Right renal pelvis (tissue), 4 donors: ENCODE results near the gene DAW1. TPM values are rescaled to one million over a fixed set of nuclear protein-coding genes. Genes with fewer than 3 reads are reported as not detected.
"Not testable (repeated sequence)": the region's sequence is repeated elsewhere in the genome, so short reads cannot be mapped to it uniquely, and the experiment has no call there.

Experiments used
- DNase-seq, 4 donors: peaks; one replicate each; pipeline ENCODE4 v3.0.0-alpha.2; 2013; ENCODE audit warnings: low read depth in 4 of 4, low spot score in 3 of 4, missing footprints in 1 of 4
- polyA plus RNA-seq, 4 donors: library from polyadenylated mRNA; unstranded; fragments of 120-200 nt; gene quantifications; one replicate each; pipeline ENCODE4 v1.2.1, GENCODE V29; 2013; ENCODE audit not compliant: insufficient read length in 4 of 4

DAW1 gene, protein sequence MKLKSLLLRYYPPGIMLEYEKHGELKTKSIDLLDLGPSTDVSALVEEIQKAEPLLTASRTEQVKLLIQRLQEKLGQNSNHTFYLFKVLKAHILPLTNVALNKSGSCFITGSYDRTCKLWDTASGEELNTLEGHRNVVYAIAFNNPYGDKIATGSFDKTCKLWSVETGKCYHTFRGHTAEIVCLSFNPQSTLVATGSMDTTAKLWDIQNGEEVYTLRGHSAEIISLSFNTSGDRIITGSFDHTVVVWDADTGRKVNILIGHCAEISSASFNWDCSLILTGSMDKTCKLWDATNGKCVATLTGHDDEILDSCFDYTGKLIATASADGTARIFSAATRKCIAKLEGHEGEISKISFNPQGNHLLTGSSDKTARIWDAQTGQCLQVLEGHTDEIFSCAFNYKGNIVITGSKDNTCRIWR
- polyA plus RNA-seq = under 1 TPM; 0.50 to 0.67 (median 0.60) TPM

DNA sequence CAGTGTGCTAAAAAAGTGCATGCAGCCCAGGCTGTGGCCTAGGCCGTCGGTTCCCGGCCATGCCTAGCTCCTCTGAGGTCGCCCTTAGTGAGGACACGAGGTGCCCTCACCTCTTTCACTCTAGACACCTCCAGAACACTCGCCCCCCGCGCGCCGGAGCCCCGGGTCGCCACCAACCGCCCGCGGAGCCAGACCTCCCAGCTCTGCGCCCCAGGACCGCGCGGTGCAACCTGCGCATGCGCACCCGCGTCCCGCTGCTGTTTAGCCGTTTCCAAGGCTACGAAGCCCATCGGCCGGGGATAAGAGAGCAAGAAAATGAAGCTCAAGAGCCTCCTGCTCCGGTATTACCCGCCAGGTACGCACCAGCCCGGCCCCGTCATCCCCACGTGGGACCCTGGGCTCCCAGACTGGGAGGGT, at the start of gene DAW1:
TSS of gene DAW1 (plus strand) at position 257 of the 417 bp plus-strand sequence. CDS start at position 316, 59 bp downstream.
- DNase-seq = peak in 3 of 4 donors; percentile 38 to 57 (median 53)

DNA sequence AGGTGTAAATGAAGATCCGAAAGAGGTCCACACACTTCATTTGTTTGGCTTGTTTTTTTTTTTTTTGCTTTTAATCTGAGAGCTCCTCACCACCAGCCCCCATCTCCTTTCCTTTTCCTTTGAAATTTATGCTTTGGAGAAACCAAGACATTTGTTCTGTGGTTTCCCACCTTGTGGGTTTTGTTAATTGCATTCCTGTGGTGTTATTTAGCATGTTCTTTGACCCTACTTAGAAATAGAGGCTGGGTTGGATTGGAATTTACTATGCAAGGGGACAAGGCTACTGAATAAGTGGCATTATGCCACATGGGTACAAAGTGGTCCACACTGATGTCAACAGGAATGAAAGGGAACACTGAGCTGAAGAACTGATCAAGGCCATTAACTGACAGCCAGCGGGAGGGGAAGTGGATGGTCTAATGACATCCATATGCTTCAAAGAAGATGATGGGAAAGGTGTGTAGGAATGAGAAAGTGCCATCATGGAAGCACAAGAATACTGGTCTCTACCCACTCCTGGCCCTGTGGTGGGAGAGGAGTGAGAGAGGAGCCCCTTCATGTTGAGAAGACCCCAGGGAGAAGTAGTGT, 48.9 kb upstream of the DAW1 start:
- DNase-seq = no peak

DNA sequence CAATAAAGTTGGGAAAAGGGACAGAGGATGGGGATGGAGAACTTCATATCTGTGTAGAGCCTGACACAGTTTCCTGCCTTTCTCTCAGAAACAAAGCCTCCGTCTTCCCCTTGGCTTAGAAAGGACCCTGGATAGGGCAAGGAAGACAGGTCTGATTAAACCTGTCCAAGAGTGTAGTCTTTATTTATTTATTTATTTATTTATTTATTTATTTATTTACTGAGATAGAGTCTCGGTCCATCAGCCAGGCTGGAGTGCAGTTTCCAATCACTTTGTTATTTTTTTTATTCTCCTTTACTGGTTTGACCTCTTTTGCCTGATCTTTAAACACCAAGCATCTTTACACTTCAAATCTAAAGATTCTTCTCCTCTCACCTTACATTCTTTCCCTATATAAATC, 47.5 kb upstream of the DAW1 start:
- DNase-seq = no peak

DNA sequence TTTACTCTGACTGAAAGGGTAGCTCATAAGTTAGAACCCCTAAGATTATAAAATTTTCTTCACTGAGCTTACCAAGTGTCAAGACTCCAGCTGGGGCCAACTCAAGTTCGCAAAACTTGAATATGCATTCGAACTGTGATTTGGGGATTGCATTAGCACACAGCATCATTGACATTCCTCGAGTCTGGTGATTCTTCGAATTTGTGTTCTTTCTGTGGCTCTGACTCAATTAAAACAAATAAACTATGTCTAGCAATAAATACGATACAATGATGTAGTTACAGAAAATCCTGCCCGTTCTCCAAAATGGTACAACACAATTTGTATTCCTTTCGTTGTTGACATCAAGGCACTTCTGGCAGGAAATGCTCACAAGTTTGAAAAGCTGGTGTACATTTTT, 46.7 kb upstream of the DAW1 start:
- DNase-seq = no peak

DNA sequence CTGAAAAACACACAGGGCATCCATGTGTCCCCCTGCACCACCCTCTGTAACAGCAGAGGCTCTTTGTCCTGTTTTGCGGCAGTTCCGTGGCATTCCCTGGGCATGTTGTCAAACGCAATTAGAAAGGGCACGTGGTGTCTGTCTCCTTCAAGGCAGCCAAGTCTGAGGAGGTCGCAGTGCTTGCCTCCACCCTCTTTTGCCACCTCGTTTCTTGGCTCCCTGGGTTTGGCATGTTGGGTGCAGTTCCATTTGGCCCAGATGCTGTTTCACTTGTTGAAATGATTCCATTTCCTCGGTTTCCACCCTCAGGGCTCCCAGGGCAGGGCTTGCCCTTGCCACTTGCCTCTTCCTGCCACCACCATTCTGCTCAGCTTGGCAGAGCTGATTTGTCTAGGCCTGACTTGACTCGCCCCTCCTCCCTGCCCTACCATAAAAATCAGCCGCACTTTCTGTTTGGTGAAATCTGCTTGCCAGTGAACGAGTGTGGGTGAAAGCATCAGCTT, 45.4 kb upstream of the DAW1 start:
- DNase-seq = no peak

DNA sequence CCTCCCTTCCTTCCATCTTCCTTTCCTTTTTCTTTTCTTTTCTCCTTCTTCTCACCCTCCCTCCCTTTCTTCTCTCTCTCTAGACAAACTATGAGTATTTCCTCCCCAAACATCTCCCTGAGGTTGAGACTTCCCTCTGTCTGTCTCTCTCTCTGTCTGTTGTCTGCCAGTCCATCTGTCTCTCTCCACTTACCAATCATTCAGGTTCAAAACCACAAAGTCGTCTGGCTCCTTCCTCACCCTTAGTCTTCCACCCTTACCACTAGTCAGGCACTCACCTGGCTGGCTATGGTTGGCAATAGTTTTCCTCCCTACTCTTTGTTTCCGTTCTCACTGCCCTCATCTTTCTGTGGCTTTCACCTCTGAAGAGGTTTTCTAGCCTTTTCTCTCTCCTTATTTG, 44.9 kb upstream of the DAW1 start:
- no peak for DNase-seq

DNA sequence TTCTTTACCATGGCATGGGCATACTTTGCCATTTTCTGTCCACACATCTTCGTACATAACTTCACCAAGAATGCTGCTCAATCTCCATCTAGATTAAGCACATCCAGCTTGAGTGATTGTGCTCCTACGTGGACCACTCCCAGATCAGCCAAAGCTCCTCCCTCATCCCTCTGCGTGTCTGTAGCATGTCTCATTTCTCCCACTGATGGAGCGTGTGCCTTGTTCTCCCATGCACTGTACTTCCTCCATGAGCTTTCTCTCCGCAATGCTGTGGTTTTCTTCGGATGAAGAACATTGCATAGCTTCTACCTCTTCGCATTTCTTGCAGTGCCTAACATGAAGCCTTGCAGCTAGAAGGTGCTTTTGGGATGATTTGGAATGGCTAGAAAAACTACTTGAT, 44.3 kb upstream of the DAW1 start:
- no peak for DNase-seq

DNA sequence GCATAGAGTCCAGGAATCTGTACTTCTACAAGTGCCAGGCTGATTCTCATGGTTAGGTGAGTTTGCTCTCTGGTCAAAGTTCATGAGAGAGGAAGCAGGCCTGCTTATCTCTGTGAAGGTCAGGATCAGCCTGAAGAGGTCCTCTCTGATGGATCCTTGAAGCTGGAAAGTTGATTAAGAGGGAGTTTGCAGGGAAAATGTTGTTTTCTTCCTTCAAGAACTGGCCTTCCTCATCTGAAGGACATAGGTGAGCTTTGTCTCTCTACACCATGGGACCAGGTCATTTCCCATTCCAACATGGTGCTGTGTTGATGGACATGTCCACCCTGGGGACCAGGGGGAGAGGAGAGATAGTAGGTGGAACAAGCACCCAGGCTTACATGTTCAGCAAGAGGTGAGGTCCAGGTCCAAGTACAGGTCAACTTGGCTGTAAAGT, 42.9 kb upstream of the DAW1 start:
- no peak for DNase-seq

DNA sequence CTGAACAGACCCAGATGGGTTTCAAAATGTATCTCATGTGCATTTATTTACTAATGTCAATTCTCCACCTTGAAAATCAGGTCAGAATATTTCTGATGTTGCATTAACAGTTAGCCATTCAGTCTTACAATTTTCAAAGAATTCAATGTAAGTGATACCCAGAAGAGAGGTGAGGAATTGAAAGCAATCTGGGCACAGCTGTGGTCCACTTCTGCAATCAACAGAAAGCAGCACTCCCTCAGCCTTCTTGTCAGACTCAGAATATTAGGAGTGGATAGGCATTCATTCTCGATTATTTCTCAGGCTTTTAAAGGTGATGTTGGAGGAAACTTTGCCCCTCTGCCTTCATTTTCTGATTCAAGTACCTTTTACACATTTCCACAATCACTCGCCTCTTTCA, 42.1 kb upstream of the DAW1 start:
- DNase-seq = no peak

DNA sequence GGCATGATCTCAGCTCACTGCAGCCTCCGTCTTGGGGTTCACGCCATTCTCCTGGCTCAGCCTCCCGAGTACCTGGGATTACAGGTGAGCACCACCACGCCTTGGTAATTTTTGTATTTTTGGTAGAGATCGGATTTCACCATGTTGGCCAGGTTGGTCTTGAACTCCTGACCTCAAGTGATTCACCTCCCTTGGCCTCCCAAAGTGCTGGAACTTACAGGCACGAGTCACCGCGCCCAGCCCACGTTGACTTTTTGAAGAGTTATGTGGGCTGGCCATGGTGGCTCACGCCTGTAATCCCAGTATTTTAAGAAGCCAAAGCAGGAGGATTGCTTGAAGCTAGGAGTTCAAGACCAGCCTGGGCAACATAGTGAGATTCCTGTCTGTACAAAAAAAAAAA, 37.0 kb upstream of the DAW1 start:
- DNase-seq = no peak

DNA sequence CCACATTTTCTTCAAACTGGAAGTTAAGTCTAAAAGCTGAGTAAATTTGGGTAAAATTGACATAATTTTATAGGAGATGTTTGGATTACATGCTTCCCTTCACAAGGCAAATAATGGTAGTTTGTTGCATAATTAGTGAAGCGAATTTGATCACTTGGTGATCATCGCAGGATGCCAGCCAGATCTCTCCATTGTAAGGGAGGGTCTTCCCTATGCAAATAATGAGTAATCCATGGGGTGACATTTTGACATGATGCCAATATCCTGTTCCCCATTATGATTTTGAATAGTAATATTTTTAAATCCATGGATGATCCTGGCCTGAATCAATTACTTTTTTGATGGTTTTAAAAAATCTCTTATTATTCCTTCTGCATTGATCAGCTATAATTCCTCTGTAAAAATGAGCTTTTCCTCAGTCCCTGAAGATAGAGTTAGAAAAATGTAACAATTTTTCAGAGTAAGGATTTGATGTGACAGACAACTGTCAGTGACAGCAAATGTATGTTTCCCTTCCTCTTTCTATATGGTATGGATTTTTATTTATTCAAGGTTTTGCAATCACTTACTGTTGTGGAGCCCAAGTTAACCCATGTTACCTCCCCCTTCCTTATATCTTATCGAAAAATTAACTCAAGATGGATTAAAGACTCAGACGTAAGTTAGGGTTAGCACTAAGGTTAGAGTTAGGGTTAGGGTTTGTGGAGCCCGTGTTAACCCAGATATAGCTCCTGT, 36.3 kb upstream of the DAW1 start:
- no peak for DNase-seq

DNA sequence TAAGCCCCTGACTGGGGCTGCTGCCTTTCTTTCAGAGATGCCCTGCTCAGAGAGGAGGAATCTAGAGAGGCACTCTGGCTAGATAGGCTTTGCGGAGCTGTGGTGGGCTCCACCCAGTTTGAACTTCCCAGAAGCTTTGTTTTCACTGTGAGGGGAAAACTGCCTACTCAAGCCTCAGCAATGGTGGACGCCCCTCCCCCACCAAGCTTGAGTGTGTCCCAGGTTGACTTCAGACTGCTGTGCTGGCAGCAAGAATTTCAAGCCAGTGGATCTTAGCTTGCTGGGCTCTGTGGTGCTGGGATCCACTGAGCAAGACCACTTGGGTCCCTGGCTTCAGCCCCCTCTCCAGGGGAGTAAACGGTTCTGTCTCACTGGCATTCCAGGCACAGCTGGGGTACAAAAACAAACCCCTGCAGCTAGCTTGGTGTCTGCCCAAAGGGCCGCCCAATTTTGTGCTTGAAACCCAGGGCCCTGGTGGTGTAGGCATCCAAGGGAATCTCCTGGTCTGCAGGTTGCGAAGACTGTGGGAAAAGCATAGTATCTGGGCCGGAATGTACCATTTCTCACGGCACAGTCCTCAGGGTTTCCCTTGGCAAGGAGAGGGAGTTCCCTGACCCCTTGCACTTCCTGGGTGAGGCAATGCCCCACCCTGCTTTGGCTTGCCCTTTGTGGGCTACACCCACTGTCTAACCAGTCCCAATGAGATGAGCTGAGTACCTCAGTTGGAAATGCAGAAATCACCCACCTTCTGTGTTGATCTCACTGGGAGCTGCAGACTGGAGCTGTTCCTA, 31.9 kb upstream of the DAW1 start:
- DNase-seq = not testable (repeated sequence)

DNA sequence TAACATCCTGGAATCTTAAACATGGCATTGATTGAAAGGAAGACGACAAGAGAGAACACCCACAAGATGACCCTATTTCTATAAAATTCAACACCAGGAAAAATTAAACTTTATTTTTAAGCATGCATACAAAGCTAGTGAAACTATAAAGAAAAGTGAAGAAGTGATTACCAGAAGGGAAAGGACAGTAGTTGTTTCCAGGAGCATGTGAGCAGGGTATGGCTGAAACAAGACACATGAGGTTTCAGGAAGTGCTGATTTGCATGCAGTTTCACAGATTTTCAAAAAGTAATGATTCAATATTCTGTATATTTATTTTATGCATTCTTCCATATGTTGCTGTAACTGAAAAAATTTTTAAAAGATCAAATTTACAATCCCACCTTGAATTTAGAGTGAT, 24.6 kb upstream of the DAW1 start:
- no peak for DNase-seq

DNA sequence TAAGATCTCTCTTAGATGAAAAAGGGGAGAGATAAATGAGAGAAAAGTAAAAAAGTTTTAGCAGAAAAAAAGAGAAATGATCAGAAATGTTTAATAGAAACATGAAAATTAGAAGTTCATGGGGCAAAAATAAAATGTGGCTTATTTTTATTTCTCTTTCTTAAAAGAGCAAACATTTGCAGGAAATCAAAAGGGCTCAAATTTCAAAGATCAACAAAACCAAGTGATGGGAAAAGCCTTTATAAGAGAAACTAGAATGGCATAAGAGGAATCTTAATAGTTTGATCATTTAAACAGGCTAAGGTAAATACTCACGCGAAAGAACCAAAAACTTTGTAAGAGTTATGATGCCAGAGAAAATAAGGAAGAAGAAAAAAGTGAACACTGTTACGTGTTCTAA, 23.3 kb upstream of the DAW1 start:
- DNase-seq = no peak

DNA sequence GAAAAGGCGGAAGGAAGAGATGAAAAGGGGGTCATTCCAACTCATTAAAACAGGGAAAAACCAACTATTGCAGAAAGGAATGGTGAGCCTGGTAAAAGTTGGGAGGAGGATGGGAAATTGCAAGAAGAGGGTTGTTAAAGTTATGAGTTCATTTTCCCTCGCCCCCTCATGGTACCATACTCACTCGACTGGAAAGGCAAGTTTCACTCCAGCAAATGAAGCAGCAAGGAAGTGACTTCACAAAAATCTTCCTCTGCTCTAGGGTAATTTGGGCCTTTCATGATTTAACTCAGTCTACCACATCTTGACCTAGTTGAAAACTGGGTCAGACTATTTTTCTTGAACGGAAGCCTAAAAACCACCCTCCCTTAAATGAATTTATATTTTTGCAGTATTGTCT, 22.8 kb upstream of the DAW1 start:
- DNase-seq = peak in 1 of 4 donors; percentile 15

DNA sequence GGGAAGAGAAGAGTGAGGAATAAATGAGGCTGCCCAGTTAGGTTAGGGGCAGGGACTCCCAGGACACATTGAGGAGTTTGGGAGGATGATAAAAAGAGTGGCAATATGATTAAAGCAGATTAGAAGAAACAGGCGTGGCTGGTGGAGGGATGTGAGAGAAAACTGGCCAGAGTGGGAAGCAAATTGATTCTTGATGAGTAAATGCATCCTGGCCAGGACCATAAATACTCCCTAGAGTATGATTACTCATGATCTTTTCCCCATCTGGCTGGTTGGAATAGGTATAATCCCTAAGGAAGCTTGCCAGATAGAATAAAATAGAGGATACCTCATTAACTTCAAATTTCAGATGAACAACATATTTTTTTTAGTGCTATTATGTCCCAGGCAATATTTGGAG, 21.5 kb upstream of the DAW1 start:
- DNase-seq = no peak

DNA sequence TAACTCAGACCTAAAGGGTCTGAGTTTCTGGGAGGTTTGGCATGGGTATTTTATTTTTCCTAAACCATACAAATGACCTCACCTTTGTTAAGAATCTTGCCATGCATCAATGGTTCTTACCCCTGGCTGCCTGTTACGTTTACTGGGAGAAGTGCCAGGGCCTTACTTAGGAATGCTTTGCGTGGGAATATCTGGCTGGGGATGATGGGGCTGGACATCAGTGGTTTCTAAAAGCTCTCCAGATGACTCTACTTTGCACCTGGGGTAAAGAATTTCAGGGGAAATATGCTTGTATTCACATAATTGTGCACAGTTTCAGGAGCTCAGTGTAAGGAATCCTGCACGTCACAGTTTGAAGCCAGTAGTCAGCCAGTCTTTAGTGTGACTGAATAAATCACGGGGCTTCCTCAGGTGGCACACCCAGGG, 18.2 kb upstream of the DAW1 start:
- peak in 3 of 4 donors; percentile 18 to 22 (median 22) for DNase-seq

DNA sequence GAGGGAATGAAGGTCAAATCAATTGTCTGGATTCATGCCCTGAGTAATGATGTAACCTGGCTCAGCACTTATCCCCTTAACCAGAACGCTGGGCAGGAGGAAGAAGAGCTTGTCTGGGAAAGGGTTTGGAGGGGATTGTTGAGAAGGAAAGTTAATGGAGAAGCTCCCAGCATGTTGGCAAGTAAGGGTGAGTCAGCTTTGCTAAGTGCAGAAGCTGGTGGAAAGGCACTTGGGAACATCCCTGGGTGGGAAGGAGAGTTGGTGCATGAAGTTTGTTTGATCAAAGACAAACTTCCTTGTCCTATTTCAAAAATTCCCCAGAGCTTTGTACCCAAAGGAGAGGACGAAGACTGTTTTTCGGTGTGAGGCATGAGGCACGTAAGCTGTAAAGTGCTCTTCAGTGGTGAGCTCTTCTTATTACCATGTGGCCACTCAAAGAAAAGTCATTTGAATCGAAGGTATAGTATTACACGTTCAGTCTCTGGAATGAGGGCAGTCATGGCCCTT, 17.6 kb upstream of the DAW1 start:
- no peak for DNase-seq

DNA sequence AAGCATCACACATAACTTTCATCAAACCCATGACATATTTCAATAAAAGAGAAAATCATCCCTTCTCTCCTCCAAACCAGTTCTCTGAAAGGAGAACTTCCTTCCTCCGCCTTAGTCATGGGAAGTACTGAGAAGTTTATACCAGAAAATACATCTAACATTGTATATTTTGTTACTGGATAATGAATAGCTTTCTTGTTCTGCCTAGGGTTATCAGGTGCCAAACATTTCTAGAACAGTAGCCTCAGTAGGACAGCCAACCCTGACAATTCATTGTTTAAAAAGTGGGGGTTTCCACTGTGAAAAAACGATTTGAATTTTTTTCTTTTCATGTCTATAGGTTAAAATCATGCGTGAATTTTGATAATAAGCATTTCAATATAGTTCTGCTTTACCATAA, 16.0 kb upstream of the DAW1 start:
- DNase-seq = no peak

DNA sequence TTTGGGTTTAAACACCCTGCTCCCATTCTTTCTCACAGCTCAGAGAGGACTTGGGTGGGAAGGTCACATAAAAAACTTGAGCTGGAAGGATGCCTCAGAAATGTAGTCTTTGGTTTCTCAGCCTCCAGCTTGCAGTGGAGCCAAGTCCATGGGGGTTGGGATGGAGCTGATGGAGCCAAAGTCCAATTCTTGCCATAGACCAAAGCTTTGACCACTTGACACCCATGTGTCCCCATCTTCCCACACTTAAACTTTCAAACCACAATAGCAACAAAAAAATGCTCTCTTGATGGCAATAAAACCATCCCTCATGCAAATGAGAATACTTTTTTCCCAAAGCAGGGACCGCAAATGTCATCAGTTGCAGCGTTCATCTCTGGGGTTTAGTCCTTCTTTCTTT, 14.7 kb upstream of the DAW1 start:
- no peak for DNase-seq
